Testis (tissue), 3 donors: ENCODE measurements around the gene CHKA. TPM values are rescaled to one million over a fixed set of nuclear protein-coding genes. Genes with fewer than 3 reads are reported as not detected.

ENCODE experiments used
- DNase-seq: peaks from one replicate; pipeline ENCODE4 v3.0.0-alpha.2; 2019
- H3K27ac ChIP-seq, 2 donors: fragments of 200-600 bp; sonication (generic); one replicate each; pipeline ENCODE4 v1.5.1; 2019
- H3K27me3 ChIP-seq: fragments of 200-600 bp; sonication (generic); one replicate; pipeline ENCODE4 v1.5.1; 2019
- H3K36me3 ChIP-seq: fragments of 200-600 bp; sonication (generic); one replicate; pipeline ENCODE4 v1.5.1; 2017; ENCODE audit warnings: low read depth; ENCODE audit errors: missing control alignments
- H3K4me1 ChIP-seq: fragments of 200-600 bp; sonication (generic); one replicate; pipeline ENCODE4 v1.5.1; 2019
- H3K4me3 ChIP-seq, 2 donors: fragments of 200-600 bp; sonication (generic); one replicate each; pipeline ENCODE4 v1.5.1; 2017 to 2019
- H3K9me3 ChIP-seq: fragments of 200-600 bp; sonication (generic); one replicate; pipeline ENCODE4 v1.5.1; 2017
- POLR2A ChIP-seq: fragments of 450-650 bp; IDR thresholded peaks from one replicate; pipeline ENCODE4 v1.6.1; 2017; ENCODE audit warnings: antibody characterized with exemption, mild to moderate bottlenecking, moderate library complexity
- WGBS, 2 donors: methylation state at CpG; one replicate each; pipeline ENCODE4 v1.1.5; 2018; 5-methylcytosine and 5-hydroxymethylcytosine counted together
- intact Hi-C: fragments of 100-400 bp; cut with DNase I; formaldehyde crosslinking; loops from one replicate; pipeline ENCODE4 v1.15.1; 2023; ENCODE audit warnings: low total_unique reads
- polyA plus RNA-seq: library from polyadenylated mRNA; stranded (reverse); fragments of 350-450 nt; fragmentation: Illumina TruSeq; extraction: RNeasy Lipid Tissue Mini Kit (QIAGEN cat#74804); gene quantifications from one replicate; pipeline ENCODE4 v1.2.3, GENCODE V29; 2014; ENCODE audit warnings: low read depth, low replicate concordance; ENCODE audit not compliant: insufficient read depth
- total RNA-seq, 2 donors: library from RNA; depleted of rRNA; stranded (reverse); fragments of >200 nt; gene quantifications; one replicate each; pipeline ENCODE4 v1.2.3, GENCODE V29; 2016
- TF ChIP-seq, protein P1 (sequence below), 3 experiments: fragments of 450-650 bp in 2 of 3; fragments of 200-600 bp in 1 of 3; sonication (generic) in 1 of 3; IDR thresholded peaks; one replicate each; pipeline ENCODE4 v1.5.1; 2016 to 2019; ENCODE audit warnings: antibody characterized with exemption in 3 of 3, mild to moderate bottlenecking in 2 of 3, moderate library complexity in 1 of 3

Gene CHKA
- total and polyA plus RNA-seq, 3 donors from 2014 or later, result 145 to 200 (median 180) TPM

DNA sequence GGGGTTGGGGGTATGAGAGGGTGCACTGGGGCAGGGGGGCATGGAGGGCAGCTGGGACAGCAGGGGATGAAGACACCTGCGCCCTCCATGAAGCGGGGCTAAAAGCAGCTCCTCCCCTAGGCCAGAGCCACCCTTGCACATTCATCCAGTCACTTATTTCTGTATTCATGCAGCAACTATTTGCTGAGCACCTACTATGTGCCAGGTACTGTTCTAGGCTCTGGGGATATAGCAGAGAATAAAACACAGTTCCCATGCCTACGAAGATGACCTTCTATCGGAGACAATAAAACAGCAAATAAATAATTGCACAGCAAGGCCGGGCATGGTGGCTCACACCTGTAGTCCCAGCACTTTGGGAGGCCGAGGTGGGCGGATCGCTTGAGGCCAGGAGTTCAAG is 105.7 kb downstream of the CHKA start:
- intact Hi-C loops, result no loop called here
- WGBS, 2 donors, result 93 to 95% methylated on average over 8 of the region's 8 CpGs
- H3K27ac ChIP-seq, result no peak overlapping the region

DNA sequence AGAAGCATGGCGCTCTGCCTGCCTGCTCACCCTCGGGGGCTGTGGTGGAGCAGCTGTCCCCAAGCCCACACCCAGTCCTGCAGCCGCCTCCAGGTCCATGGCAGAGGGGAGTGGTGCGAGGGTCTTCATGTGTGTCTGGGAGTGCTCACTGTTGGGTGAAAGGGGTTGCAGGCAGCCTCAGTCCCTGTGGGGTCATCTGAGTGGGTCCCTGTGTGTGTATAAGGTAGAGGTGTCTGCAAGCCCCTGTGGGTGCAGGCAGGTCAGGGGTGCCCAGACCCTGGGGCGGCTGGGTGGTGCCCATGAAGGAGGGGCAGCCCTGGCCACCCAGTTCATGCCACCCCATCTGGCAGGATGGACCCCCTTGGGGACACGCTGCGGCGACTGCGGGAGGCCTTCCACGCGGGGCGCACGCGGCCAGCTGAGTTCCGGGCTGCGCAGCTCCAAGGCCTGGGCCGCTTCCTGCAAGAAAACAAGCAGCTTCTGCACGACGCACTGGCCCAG is 106.2 kb downstream of the CHKA start:
- peaks cover 25% of the 10 kb centered on the region for H3K4me1 ChIP-seq
- H3K9me3 ChIP-seq, result no peaks in the 10 kb centered on the region
- TF ChIP-seq POLR2A, result no peak
- TF ChIP-seq, protein P1, sequence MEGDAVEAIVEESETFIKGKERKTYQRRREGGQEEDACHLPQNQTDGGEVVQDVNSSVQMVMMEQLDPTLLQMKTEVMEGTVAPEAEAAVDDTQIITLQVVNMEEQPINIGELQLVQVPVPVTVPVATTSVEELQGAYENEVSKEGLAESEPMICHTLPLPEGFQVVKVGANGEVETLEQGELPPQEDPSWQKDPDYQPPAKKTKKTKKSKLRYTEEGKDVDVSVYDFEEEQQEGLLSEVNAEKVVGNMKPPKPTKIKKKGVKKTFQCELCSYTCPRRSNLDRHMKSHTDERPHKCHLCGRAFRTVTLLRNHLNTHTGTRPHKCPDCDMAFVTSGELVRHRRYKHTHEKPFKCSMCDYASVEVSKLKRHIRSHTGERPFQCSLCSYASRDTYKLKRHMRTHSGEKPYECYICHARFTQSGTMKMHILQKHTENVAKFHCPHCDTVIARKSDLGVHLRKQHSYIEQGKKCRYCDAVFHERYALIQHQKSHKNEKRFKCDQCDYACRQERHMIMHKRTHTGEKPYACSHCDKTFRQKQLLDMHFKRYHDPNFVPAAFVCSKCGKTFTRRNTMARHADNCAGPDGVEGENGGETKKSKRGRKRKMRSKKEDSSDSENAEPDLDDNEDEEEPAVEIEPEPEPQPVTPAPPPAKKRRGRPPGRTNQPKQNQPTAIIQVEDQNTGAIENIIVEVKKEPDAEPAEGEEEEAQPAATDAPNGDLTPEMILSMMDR (IDR thresholded peaks at IDR 0.05), result no peak
- WGBS, 2 donors, result 83 to 91% methylated on average over 2 to 19 of the region's 19 CpGs
- H3K4me3 ChIP-seq, result no peak overlapping the region
- H3K27me3 ChIP-seq, result no peaks in the 10 kb centered on the region
- H3K27ac ChIP-seq, result no peak overlapping the region
- intact Hi-C loops, result no loop called here
- no peak for DNase-seq
- H3K36me3 ChIP-seq, result no peaks in the 10 kb centered on the region

More for the DNA sequence above, 105.7 kb downstream of the CHKA start:
- Histone ChIP-seq H3K36me3 (no peaks in the 10 kb centered on the region), H3K4me1 (peaks cover 21% of the 10 kb centered on the region), H3K4me3 (no peak overlapping the region), H3K27me3 (no peaks in the 10 kb centered on the region), H3K9me3 (no peaks in the 10 kb centered on the region)
- no peak for DNase-seq
- no peak for TF ChIP-seq POLR2A
- TF ChIP-seq, protein P1 (IDR thresholded peaks at IDR 0.05), result no peak

DNA sequence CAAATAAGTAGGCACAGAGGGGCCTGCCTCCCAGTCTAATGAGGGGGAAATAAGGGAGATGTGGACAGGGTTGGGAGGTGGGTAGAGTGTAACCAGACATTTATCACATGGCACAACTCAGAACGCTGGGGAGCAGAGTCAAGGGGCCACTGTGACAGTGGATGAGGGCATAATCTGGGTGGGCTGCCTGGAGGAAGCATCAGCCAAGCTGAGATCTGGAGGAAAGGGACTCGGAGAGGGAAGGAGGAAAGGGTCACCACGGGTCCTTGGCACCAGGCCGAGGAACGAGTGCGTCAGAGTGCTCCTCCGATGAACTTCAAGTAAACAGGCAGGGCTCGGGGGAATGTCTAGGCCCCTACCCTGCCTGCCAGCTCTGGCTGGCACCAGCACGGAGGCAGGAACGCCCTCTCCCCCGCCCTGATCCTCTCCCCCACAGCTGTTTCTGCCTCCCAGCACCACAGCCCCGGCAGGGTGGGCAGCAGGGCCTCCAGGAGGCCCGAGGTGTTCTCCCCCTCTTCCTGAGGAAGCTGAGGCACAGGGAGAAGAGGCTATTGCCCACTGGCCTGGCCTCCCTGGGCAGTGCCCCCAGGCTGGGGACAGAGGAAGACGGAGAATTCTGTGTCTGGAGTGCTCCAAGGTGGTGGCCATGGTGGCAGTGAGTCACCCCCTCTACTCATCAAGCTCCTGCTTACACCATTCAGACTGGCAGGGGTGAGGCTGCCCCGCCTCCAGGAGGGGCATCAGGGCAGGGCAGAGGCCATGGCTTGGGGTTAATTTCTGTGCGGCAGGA is 106.8 kb downstream of the CHKA start:
- Histone ChIP-seq H3K9me3 (no peaks in the 10 kb centered on the region), H3K4me1 (peaks cover 27% of the 10 kb centered on the region), H3K27me3 (no peaks in the 10 kb centered on the region), H3K4me3 (no peak overlapping the region), H3K27ac (no peak overlapping the region), H3K36me3 (no peaks in the 10 kb centered on the region)
- intact Hi-C loops, result no loop called here
- no peak for TF ChIP-seq POLR2A
- TF ChIP-seq, protein P1 (IDR thresholded peaks at IDR 0.05), result no peak
- DNase-seq, result no peak
- 50 to 58% methylated on average over 9 to 16 of the region's 16 CpGs for WGBS, 2 donors

DNA sequence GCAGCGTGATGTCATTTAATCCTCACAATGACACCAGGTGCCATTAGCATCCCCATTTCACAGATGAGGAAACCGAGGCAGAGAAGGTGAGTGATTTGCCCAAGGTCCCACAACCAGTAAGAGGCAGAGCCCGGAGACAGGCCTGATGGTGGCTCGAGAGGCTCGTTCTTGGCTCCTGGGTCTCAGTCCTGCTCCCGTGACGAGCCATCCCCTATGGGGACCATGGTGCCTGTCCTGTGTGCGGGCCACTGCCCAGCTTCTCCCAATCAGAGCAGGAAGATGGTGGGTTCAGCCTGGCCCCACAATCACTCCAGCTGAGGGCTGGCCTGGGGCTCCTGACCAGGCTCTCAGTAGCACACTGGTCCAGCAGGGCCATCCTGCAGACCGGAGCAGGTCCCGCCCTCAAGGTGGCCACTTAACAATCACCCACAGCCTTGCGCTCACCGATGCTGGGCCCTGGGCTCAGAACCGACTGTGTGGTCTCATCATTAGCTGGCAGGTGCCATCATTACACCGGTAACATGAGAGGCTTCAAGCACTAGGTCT is 107.5 kb downstream of the CHKA start:
- WGBS, 2 donors, result 82 to 94% methylated on average over 13 to 14 of the region's 14 CpGs
- H3K27me3 ChIP-seq, result no peaks in the 10 kb centered on the region
- intact Hi-C loops, result no loop called here
- no peak overlapping the region for H3K27ac ChIP-seq
- H3K9me3 ChIP-seq, result no peaks in the 10 kb centered on the region
- H3K36me3 ChIP-seq, result no peaks in the 10 kb centered on the region
- peaks cover 27% of the 10 kb centered on the region for H3K4me1 ChIP-seq
- DNase-seq, result no peak
- TF ChIP-seq, protein P1 (IDR thresholded peaks at IDR 0.05), result no peak
- TF ChIP-seq POLR2A, result no peak
- H3K4me3 ChIP-seq, result no peak overlapping the region
